ENCODE measurements around the gene FAM186B.

The FAM186B gene

GRCh38 chr12:49577589-49578315 is 27.7 kb downstream of the FAM186B start:
- no peak overlapping the region for H3K4me3 Mint-ChIP-seq
- H3K27me3 Mint-ChIP-seq (ENCODE audit: low read depth, poor library complexity) = peaks cover 3% of the 10 kb centered on the region
- TF ChIP-seq CTCF (IDR thresholded peaks at IDR 0.05) = no peak
- H3K36me3 Mint-ChIP-seq (ENCODE audit: low read depth) = peaks cover 41% of the 10 kb centered on the region
- no peak for DNase-seq
- no peaks in the 10 kb centered on the region for H3K9me3 Mint-ChIP-seq
- peaks cover 34% of the 10 kb centered on the region for H3K4me1 Mint-ChIP-seq
- H3K27ac Mint-ChIP-seq = peak overlapping the region; percentile 59

GRCh38 chr12:49568442-49569162 is 36.8 kb downstream of the FAM186B start:
- peaks cover 6% of the 10 kb centered on the region for H3K9me3 Mint-ChIP-seq
- peak overlapping the region; percentile 99 for H3K27ac Mint-ChIP-seq
- peaks cover 40% of the 10 kb centered on the region for H3K36me3 Mint-ChIP-seq (ENCODE audit: low read depth)
- H3K4me3 Mint-ChIP-seq = peak overlapping the region; percentile 100
- peaks cover 2% of the 10 kb centered on the region for H3K27me3 Mint-ChIP-seq (ENCODE audit: low read depth, poor library complexity)
- TF ChIP-seq CTCF (IDR thresholded peaks at IDR 0.05) = no peak
- H3K4me1 Mint-ChIP-seq = peaks cover 27% of the 10 kb centered on the region
- no peak for DNase-seq

- TF ChIP-seq CTCF (IDR thresholded peaks at IDR 0.05) = no peak
- peak within 1 kb of the TSS; percentile 100 for H3K4me3 Mint-ChIP-seq
- peak within 1 kb of the TSS; percentile 99 for H3K27ac Mint-ChIP-seq
- H3K27me3 Mint-ChIP-seq (ENCODE audit: low read depth, poor library complexity) = peaks cover 2% of the 10 kb centered on the region
- peaks cover 27% of the 10 kb centered on the region for H3K4me1 Mint-ChIP-seq
- DNase-seq = peak; percentile 85
- H3K9me3 Mint-ChIP-seq = peaks cover 6% of the 10 kb centered on the region
- peaks cover 40% of the 10 kb centered on the region for H3K36me3 Mint-ChIP-seq (ENCODE audit: low read depth)
These were observed 37.6 kb downstream of the FAM186B start, which contains the start of gene MCRS1 for GRCh38 chr12:49567611-49568441. TSS of gene MCRS1 (minus strand) at chr12:49568142. CDS start at chr12:49566731, 1,411 bp downstream.

GRCh38 chr12:49567302-49567610 is 38.2 kb downstream of the FAM186B start:
- no peak for DNase-seq
- H3K9me3 Mint-ChIP-seq = peaks cover 6% of the 10 kb centered on the region

GRCh38 chr12:49566361-49566760 is 39.1 kb downstream of the FAM186B start:
- peaks cover 27% of the 10 kb centered on the region for H3K4me1 Mint-ChIP-seq
- H3K4me3 Mint-ChIP-seq = peak overlapping the region; percentile 100
- no peak overlapping the region for H3K27ac Mint-ChIP-seq
- peaks cover 35% of the 10 kb centered on the region for H3K36me3 Mint-ChIP-seq (ENCODE audit: low read depth)
- no peak for TF ChIP-seq CTCF (IDR thresholded peaks at IDR 0.05)
- no peak for DNase-seq
- no peaks in the 10 kb centered on the region for H3K9me3 Mint-ChIP-seq
- peaks cover 3% of the 10 kb centered on the region for H3K27me3 Mint-ChIP-seq (ENCODE audit: low read depth, poor library complexity)

More at GRCh38 chr12:49567302-49567610, 38.2 kb downstream of the FAM186B start:
- Mint-ChIP-seq H3K4me1 (peaks cover 27% of the 10 kb centered on the region), H3K27me3 (ENCODE audit: low read depth, poor library complexity) (peaks cover 5% of the 10 kb centered on the region), H3K36me3 (ENCODE audit: low read depth) (peaks cover 40% of the 10 kb centered on the region), H3K27ac (peak overlapping the region; percentile 90), H3K4me3 (peak overlapping the region; percentile 100)
- no peak for TF ChIP-seq CTCF (IDR thresholded peaks at IDR 0.05)
